Cardiac muscle cell (in vitro differentiated cells and primary cell): Measurements from ENCODE around the gene IGF2R. TPM values are rescaled to one million over a fixed set of nuclear protein-coding genes. Genes with fewer than 3 reads are reported as not detected.

Source experiments
- DNase-seq, 2 donors: peaks; one replicate each; pipeline versions ENCODE4 v3.0.0 to v3.0.0-alpha.2; 2010 to 2017; ENCODE audit warnings: low read depth in 1 of 2, low spot score in 1 of 2
- H3K27ac ChIP-seq: fragments of 200-600 bp; sonication (generic); 2 replicates; pipeline ENCODE4 v1.5.1; 2016
- H3K27me3 ChIP-seq: fragments of 200-600 bp; sonication (generic); 2 replicates; pipeline ENCODE4 v1.6.0; 2016; ENCODE audit warnings: control low read depth
- H3K36me3 ChIP-seq: fragments of 200-600 bp; sonication (generic); 2 replicates; pipeline ENCODE4 v1.5.1; 2016; ENCODE audit warnings: control low read depth
- H3K4me1 ChIP-seq: fragments of 200-600 bp; sonication (generic); 2 replicates; pipeline ENCODE4 v1.8.1; 2017; ENCODE audit warnings: low read depth, mild to moderate bottlenecking, mixed run types
- H3K4me3 ChIP-seq: fragments of 200-600 bp; sonication (generic); 2 replicates; pipeline ENCODE4 v1.5.1; 2016; ENCODE audit warnings: mild to moderate bottlenecking
- H3K9me3 ChIP-seq: fragments of 200-600 bp; sonication (generic); 2 replicates; pipeline ENCODE4 v1.5.1; 2017; ENCODE audit warnings: low read depth, mild to moderate bottlenecking, control low read depth
- polyA plus RNA-seq: library from polyadenylated mRNA; unstranded; fragments of >200 nt; fragmentation: Nextera tagmentation; extraction: Ambion mirVana; gene quantifications from 2 replicates; pipeline ENCODE4 v1.2.1, GENCODE V29; 2016
- total RNA-seq: library from RNA; depleted of rRNA; stranded (reverse); fragments of >200 nt; gene quantifications from 2 replicates; pipeline ENCODE4 v1.2.3, GENCODE V29; 2016
- TF ChIP-seq, protein P1 (sequence below): IDR thresholded peaks from 2 replicates; pipeline ENCODE4 v1.5.1; 2012; ENCODE audit warnings: low read depth, mild to moderate bottlenecking, low read length

IGF2R gene
- total and polyA plus RNA-seq, 2 experiments from 2014 or later: 25.8 to 45.4 TPM

- DNase-seq: peak in 1 of 2 donors; percentile 44
- no peak overlapping the region for H3K27ac ChIP-seq
- H3K27me3 ChIP-seq: no peaks in the 10 kb centered on the region
- no peak overlapping the region for H3K4me3 ChIP-seq
- no peaks in the 10 kb centered on the region for H3K4me1 ChIP-seq
- no peaks in the 10 kb centered on the region for H3K36me3 ChIP-seq
- no peaks in the 10 kb centered on the region for H3K9me3 ChIP-seq
- TF ChIP-seq, protein P1, sequence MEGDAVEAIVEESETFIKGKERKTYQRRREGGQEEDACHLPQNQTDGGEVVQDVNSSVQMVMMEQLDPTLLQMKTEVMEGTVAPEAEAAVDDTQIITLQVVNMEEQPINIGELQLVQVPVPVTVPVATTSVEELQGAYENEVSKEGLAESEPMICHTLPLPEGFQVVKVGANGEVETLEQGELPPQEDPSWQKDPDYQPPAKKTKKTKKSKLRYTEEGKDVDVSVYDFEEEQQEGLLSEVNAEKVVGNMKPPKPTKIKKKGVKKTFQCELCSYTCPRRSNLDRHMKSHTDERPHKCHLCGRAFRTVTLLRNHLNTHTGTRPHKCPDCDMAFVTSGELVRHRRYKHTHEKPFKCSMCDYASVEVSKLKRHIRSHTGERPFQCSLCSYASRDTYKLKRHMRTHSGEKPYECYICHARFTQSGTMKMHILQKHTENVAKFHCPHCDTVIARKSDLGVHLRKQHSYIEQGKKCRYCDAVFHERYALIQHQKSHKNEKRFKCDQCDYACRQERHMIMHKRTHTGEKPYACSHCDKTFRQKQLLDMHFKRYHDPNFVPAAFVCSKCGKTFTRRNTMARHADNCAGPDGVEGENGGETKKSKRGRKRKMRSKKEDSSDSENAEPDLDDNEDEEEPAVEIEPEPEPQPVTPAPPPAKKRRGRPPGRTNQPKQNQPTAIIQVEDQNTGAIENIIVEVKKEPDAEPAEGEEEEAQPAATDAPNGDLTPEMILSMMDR: no peak
Observed at GRCh38 chr6:160156842-160157241, 188.0 kb downstream of the IGF2R start.

GRCh38 chr6:160160450-160160849, 191.6 kb downstream of the IGF2R start:
- no peaks in the 10 kb centered on the region for H3K27me3 ChIP-seq
- DNase-seq: no peak
- no peaks in the 10 kb centered on the region for H3K36me3 ChIP-seq
- no peaks in the 10 kb centered on the region for H3K9me3 ChIP-seq
- TF ChIP-seq, protein P1: no peak
- no peak overlapping the region for H3K27ac ChIP-seq
- no peaks in the 10 kb centered on the region for H3K4me1 ChIP-seq
- no peak overlapping the region for H3K4me3 ChIP-seq

Other genes with a start within 250 kb of the IGF2R start
- gene WTAP, start 241.6 kb upstream of the IGF2R start, total RNA-seq: 56.9 and 64.2 TPM in 2 replicates
- 68.0 and 70.9 TPM in 2 replicates for gene WTAP, start 241.6 kb upstream of the IGF2R start, polyA plus RNA-seq
- gene ACAT2, start 207.0 kb upstream of the IGF2R start, total RNA-seq: 14.2 and 59.1 TPM in 2 replicates
- gene ACAT2, start 207.0 kb upstream of the IGF2R start, polyA plus RNA-seq: 45.7 and 179 TPM in 2 replicates
- 130 and 139 TPM in 2 replicates for gene TCP1, start 179.5 kb upstream of the IGF2R start, total RNA-seq
- 164 and 173 TPM in 2 replicates for gene TCP1, start 179.5 kb upstream of the IGF2R start, polyA plus RNA-seq
- gene MRPL18, start 178.6 kb upstream of the IGF2R start, total RNA-seq: 50.5 and 83.0 TPM in 2 replicates
- gene MRPL18, start 178.6 kb upstream of the IGF2R start, polyA plus RNA-seq: 73.1 and 75.6 TPM in 2 replicates
- 0.09 TPM in 1 of 2 replicates, not detected in the other for gene PNLDC1, start 168.8 kb upstream of the IGF2R start, total RNA-seq
- 0.09 and 0.31 TPM in 2 replicates for gene PNLDC1, start 168.8 kb upstream of the IGF2R start, polyA plus RNA-seq
- gene MAS1, start 78.1 kb upstream of the IGF2R start, total RNA-seq: not detected in 2 replicates
- gene MAS1, start 78.1 kb upstream of the IGF2R start, polyA plus RNA-seq: not detected in 2 replicates
- gene SLC22A1, start 152.7 kb downstream of the IGF2R start, total RNA-seq: 0.11 and 0.42 TPM in 2 replicates
- not detected in 2 replicates for gene SLC22A1, start 152.7 kb downstream of the IGF2R start, polyA plus RNA-seq